ENCODE results near the gene SACM1L.

Gene SACM1L

DNA sequence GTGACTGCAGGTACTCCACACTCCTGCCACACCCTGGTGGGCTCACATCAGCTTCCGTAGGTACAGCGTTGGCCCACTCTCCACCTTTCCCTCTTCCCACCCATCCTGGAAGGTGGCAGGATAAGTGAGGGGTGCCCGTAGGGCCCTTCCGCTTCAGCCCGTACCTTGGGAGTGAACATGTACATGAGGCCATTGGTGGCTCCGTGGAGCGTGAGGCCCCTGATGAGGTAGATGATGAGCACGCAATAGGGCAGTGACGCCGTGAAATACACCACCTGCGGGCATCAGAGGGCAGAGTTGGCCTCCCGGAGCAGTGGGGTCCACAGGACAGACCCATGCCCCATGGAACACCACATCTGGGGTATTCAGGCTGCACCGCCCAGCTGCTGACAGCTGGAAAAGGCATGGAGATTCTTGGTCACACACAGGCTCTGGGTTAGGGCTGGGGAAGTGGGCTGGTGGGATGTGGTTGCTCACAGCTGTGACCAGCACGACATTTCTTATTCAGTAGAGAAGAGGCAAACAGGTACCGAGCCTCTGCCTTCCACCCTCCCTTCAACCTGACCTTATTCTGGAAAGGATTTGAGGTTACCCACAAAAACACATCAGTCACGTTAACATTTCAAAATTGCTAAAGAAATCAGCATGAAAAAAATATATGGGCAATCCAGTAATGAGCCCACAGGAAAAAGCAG is 83.3 kb downstream of the SACM1L start:
- no peak for DNase-seq

- no peak for DNase-seq
Observed at GRCh38 chr3:45773072-45773471, 83.9 kb downstream of the SACM1L start.

GRCh38 chr3:45773714-45774449 is 84.7 kb downstream of the SACM1L start:
- DNase-seq: no peak

GRCh38 chr3:45774581-45775521 is 85.7 kb downstream of the SACM1L start:
- no peak for DNase-seq

GRCh38 chr3:45775571-45776300 is 86.5 kb downstream of the SACM1L start:
- no peak for DNase-seq

- no peak for DNase-seq
Observed at GRCh38 chr3:45776301-45776595, 87.1 kb downstream of the SACM1L start.

- peak; percentile 77 for DNase-seq
Observed at GRCh38 chr3:45776611-45777010, 87.4 kb downstream of the SACM1L start.

DNA sequence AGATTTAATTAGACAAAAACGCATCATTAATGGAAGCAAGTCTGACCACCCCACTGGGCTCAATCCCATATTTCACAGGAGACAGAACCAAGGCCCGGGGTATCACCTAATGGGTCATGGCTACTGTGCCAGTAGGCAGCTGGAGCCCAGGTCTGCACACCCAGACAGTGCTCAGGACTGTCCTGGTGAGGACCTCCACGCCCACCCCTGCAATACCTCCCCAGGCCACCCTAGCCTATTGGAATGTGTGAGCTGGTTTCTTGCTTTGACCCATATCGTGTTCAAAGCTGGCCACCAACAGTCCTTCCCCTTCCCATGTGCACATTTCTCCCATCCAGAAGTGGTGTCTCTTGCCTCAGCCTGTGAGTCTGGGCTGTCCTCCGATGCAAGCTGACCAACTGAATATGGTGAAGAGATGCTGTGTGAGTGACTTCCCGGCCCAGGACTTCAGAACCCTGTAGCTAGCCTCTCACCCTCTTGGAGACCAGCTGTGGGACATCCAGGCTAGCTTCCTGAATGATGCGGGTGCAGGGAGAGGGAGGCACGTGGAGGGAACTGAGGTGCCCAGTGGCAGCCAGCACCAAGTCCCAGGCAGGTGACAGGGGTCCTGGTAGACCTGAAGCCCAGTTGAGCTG is 88.0 kb downstream of the SACM1L start:
- DNase-seq: no peak

GRCh38 chr3:45777746-45778386 is 88.7 kb downstream of the SACM1L start:
- no peak for DNase-seq

DNA sequence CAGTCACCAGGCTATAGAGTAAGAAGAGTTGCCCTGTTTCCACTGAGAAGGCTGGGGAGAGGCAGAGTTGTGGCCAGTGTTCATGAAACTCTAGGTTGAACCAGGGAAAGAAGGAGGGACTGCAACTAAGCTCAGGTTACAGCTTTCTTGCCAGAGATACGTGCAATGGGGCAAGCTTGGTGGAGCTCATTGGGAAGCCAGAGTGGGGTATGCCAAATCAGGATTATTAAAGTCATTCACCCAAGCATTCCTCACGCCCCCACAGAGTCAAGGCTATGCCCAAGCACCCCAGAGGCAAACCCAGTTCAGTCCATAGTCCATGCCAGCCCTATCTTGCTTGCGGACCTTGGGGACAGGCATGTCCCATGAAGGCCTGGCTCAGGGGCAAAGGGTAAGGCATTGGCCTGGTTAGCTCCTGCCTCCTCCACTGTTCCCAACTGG is 89.6 kb downstream of the SACM1L start:
- DNase-seq: no peak

DNA sequence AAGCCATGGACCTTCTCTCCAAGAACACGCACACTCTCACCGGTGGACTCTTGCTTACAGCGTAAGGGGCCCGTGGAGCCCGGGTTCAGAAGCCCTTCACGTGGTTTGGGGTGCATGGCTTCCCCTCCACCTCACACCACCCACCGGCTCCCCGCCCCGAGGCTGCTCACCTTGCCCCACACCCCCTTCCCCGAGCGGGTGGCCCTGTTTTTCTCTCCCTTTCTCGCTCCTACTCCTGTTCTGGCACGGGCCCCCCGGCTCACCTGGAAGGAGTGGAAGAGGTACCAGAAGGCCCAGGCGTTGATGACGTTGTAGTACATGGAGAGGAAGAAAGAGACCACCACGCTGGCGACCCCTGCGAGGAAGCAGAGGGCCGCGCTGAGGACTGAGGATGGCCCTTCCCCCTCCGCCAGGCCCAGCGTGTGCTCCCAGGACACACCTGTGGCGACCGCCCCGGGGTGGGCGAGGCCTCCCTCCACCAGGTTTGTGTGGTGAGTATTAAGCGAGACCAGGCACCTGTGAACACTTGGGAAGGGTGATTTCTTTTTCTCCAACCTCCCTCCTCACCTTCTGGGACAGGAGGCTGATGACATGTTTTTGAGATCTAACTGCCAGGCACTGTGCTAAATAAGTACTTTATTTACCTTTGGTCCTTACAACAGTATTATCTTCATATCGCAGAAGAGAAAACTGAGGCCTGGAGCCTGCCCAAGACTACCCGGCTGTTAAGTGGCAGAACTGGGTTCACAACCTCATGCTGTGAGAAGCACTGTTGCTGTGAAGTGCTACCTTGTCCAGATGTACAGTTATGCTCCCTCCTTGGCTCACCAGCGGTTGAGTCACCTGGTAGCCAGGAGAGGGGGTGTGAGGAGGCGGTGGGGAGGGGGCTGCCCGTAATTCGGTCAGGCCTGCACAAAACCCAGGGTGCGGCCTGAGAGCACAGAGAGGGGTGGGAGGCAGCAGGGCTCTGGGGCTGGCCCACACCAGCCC is 90.8 kb downstream of the SACM1L start:
- no peak for DNase-seq

DNA sequence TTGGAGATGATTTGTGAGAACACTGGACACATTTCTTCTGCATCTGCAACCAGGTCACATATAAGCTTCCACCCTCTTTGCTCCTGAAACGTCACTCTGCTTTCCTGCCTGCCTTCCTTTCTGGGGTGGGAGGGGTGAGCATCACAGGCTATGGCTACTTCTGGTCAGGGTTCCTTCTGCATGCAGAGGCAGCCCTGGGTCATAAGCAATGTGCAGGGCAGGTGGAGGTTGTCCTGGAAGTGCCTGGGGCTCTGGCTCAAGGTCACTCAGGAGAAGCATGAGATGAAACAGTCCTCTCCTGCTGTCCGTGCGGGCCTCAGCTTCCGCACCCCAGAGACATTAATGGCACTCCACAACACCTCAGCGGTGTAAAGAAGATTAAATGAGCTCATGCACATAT is 92.1 kb downstream of the SACM1L start:
- no peak for DNase-seq

- DNase-seq: no peak
Observed at GRCh38 chr3:45781841-45782240, 92.6 kb downstream of the SACM1L start.

DNA sequence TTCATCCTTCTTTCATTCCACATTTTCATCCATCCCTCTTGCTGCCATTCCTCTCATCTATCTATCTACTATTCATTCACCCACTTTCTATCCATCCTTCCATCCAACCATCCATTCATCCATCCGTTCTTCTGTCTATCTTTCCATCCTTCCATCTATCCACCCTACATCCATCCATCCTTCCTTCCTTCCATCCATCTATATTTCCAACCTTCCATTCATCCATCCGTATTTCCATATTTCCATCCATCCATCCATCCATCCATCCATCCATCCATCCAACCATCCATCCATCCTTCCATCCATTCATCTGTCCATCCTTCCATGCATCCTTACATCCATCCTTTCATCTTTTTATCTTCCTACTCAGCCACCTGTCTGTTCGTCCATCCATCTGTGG is 93.2 kb downstream of the SACM1L start:
- DNase-seq: no peak

DNA sequence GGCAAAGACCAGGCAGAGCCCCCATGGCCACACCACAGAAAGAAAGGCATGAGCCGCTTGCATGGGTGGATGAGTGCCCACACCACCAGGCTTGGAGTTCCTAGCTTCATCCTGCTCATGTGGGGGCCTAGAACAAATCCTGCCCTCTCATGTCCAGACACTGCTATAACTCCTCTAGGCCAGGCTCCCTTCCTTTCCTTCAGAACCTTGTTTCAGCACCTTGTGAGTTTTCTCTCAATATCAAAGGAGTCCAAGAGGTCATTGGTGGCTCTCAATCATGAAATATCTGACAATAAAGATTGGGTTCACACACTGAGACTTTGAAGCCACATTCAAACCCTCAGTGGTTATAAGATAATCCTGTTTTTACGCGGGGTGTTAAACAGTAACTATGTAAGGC is 94.5 kb downstream of the SACM1L start:
- no peak for DNase-seq

- DNase-seq: no peak
Observed at GRCh38 chr3:45785605-45786150, 96.5 kb downstream of the SACM1L start.

DNA sequence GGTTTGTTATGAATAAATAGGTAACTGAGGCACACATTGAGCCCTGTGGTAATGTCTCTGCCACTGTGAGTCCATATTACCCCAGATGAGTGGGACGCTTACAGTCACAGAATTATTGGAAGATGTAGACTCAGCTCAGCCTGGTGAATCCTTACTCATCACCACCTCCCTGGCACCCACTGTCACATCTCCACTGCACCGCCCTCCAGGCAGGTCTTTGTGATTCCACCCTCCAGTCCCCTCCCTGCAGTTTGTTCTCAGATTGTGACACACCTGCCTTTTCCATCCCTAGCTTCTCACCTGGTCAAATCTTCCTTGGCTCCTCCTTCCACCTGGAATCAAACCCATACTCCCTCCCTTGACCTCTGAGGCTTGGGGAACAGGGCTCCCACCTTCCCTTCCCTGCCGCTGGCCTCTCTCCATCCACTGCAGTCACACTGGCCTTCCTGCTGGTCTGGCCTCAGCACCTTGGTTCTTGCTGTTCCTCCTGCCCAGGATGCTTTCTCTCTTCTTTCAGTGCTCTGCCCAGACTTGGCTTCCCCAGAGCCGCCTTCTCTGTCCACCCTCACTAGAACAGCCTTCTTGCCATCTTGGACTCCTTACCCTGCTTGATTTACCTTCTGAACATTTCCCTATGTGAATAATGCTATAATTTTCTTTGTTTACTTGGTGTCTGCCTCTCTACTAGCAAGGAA is 97.8 kb downstream of the SACM1L start:
- DNase-seq: no peak

DNA sequence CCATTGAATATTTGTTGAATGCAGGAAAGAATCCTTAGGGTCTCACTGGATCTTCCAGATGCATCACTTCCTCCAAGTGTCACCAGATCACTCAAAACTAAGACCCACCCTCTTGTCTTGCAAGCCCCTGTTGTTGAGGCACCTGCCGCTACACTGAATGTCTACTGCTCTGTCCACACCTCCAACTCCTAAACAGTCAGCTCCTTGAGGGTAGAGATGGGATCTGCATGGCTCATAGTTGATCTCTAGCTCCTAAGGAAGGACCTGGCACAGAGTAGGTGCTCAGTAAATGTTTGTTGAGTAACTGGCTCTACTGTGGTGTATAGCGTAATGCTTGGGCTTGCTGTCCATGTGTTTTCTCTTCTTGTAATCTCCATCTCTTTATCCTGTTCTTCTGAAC is 98.4 kb downstream of the SACM1L start:
- DNase-seq: no peak

- DNase-seq: no peak
Observed at GRCh38 chr3:45789235-45789812, 100.1 kb downstream of the SACM1L start.
